AG20443 (cell line): ENCODE results near the gene ADAM15.

ENCODE experiments used
- DNase-seq: peaks from one replicate; pipeline ENCODE4 v3.0.0; 2012; ENCODE audit warnings: low spot score, mixed read lengths

The ADAM15 gene

GRCh38 chr1:155032886-155033285 lies 18.2 kb upstream of the ADAM15 start:
- DNase-seq: no peak

GRCh38 chr1:155033524-155033923 lies 17.6 kb upstream of the ADAM15 start, which contains the start of the genes DCST1 and DCST2:
Gene DCST1, plus strand, starts transcription at chr1:155033824. Its CDS starts 213 bp downstream, at chr1:155034037.
Gene DCST2, minus strand, starts transcription at chr1:155033781. Its CDS starts 80 bp downstream, at chr1:155033701.
- no peak for DNase-seq

GRCh38 chr1:155034318-155035208 lies 16.6 kb upstream of the ADAM15 start:
- no peak for DNase-seq

- no peak for DNase-seq
These were observed 15.2 kb upstream of the ADAM15 start for GRCh38 chr1:155035936-155036335.

- DNase-seq: no peak
These were observed 14.1 kb upstream of the ADAM15 start for GRCh38 chr1:155037043-155037442.

- no peak for DNase-seq
These were observed 13.2 kb upstream of the ADAM15 start for GRCh38 chr1:155037851-155038441.

GRCh38 chr1:155038602-155039307 lies 12.4 kb upstream of the ADAM15 start:
- peak; percentile 46 for DNase-seq

GRCh38 chr1:155039308-155039669 lies 11.8 kb upstream of the ADAM15 start:
- no peak for DNase-seq

- DNase-seq: no peak
These were observed 10.6 kb upstream of the ADAM15 start for GRCh38 chr1:155040358-155041093.

GRCh38 chr1:155042789-155043188 lies 8.3 kb upstream of the ADAM15 start:
- DNase-seq: no peak

- no peak for DNase-seq
These were observed 7.8 kb upstream of the ADAM15 start for GRCh38 chr1:155043301-155043702.

DNA sequence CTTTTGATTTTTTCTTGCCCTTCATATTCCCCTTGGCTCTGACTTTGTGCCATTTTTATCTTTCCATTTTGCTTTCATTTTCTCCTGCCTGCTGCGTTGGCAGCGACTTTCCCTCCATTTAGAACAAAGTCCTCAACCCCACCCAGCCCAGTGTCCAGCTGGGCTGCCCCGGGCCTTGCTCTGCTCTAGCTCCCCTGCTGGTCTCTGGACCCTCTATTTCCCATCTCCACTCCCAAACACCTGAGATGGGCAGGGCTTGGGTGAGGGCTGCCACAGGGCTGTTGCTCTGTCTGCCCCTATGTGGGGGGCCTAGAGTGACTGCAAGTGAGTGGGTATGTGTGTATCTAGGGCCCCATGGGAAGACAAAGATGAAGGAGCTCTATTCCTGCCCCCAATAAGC lies 7.3 kb upstream of the ADAM15 start:
- DNase-seq: no peak

DNA sequence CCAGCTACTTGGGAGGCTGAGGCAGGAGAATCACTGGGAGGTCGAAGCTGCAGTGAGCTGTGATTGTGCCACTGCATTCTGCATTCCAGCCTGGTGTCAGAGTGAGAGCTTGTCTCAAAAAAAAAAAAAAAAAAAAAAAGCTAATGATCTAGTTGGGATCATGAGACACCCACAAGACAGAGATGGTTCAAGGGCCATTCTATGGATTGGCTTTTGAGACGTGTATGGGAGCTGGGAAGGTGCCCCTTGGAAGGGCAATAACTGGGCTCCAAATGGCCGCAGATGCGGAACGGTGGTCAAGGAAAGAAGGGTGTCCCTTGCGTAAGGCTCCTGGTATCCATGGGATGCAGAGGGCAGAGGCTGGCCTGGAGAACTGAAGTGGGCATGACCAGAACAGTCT lies 6.8 kb upstream of the ADAM15 start:
- DNase-seq: no peak

DNA sequence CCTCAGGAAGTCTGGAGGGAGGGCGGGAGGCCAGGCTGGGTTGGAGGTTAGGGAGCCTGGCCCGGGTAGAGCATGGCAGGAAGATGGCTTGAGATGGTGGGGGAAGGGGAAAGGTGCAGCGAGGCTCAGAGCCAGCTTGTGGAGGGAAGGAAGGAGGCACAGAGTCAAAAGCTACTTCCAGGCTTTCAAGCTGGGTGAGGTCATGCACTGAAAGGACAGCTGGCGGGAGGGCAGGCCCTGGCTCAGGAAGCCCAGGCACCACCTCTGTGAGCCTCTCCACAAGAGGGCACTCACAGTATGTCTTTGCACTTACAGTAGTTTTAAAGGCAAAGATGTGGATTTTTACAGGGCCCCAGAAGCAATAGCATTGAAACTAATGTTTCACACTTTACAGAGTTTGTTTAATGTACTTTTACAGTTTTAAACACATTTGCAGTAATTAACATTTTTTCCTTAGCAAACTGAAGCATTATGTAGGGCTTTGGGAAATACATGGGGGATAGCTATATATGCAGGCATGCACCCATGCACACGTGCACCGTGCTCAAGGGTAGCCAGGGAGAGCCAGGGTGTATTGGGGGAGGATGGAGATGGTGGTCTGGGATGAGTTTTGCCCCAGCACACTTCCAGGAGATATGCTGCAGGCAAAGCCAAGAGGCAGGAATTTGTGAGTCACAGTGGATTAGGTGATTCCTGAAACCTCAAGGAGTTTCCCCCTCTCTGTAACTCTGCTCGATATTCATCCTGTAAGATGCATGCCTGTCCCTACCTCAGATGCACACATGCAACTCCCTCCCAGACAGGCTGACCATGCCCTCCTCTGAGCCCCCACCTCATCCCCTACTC lies 6.1 kb upstream of the ADAM15 start:
- DNase-seq: peak; percentile 94

GRCh38 chr1:155048449-155049334 lies 2.4 kb upstream of the ADAM15 start:
- no peak for DNase-seq

GRCh38 chr1:155049651-155050559 lies 1.2 kb upstream of the ADAM15 start:
- DNase-seq: no peak

DNA sequence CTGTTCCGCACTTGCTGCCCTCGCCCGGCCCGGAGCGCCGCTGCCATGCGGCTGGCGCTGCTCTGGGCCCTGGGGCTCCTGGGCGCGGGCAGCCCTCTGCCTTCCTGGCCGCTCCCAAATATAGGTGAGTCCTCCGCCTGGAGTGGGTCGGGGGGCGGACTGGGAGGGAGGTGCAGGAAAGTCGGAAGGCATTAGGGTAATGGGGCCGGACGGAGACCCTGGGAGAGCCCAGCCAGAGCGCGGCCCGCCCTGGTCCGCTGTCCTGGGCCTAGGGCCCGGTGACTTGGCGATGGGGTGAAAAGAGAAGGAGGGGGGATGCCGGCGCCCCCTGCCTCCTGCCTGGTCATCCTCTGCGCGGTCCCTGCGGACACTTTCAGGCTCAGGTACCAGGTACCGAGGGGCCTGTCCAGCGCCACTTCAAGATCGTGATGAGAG lies 243 bp downstream of the ADAM15 start:
- DNase-seq: no peak

- DNase-seq: peak; percentile 64
These were observed 772 bp downstream of the ADAM15 start for GRCh38 chr1:155051777-155052398.
